ENCODE measurements around the gene EFCAB6.

GRCh38 chr22:43618517-43618916 is 193.6 kb downstream of the EFCAB6 start:
- TF ChIP-seq CTCF (IDR thresholded peaks at IDR 0.05) (no peak), ZFX (IDR thresholded peaks at IDR 0.05; ENCODE audit: borderline replicate concordance) (no peak)
